Mesothelial cell of epicardium (in vitro differentiated cells): Measurements from ENCODE around the gene MCF2L. TPM values are rescaled to one million over a fixed set of nuclear protein-coding genes. Genes with fewer than 3 reads are reported as not detected.

Experiments used
- DNase-seq, 2 experiments: peaks; one replicate each; pipeline ENCODE4 v3.0.0; 2021; ENCODE audit warnings: low spot score in 2 of 2; ENCODE audit not compliant: unreplicated experiment in 2 of 2
- H3K27ac Mint-ChIP-seq: 2 replicates; pipeline ENCODE4 v1.8.0; 2021; ENCODE audit warnings: mixed read lengths
- H3K27me3 Mint-ChIP-seq: 2 replicates; pipeline ENCODE4 v1.8.0; 2021; ENCODE audit warnings: low read depth, mixed read lengths
- H3K36me3 Mint-ChIP-seq: 2 replicates; pipeline ENCODE4 v1.8.0; 2021; ENCODE audit warnings: mixed read lengths
- H3K4me1 Mint-ChIP-seq: 2 replicates; pipeline ENCODE4 v1.8.0; 2021; ENCODE audit warnings: mixed read lengths
- H3K4me3 Mint-ChIP-seq: 2 replicates; pipeline ENCODE4 v1.8.0; 2021; ENCODE audit warnings: mild to moderate bottlenecking, moderate library complexity, mixed read lengths
- H3K9me3 Mint-ChIP-seq: 2 replicates; pipeline ENCODE4 v1.8.0; 2021; ENCODE audit warnings: mixed read lengths
- total RNA-seq: library from RNA; stranded (reverse); gene quantifications from 3 replicates; pipeline ENCODE4 v1.2.1, GENCODE V29; 2021
- TF ChIP-seq, protein P1 (sequence below): fragments of 200-600 bp; sonication (generic); IDR thresholded peaks from one replicate; pipeline ENCODE4 v1.5.0; 2021; ENCODE audit warnings: antibody characterized with exemption; ENCODE audit not compliant: unreplicated experiment

MCF2L gene
- total RNA-seq, 1 donor from 2014 or later, result 36.6 TPM

DNA sequence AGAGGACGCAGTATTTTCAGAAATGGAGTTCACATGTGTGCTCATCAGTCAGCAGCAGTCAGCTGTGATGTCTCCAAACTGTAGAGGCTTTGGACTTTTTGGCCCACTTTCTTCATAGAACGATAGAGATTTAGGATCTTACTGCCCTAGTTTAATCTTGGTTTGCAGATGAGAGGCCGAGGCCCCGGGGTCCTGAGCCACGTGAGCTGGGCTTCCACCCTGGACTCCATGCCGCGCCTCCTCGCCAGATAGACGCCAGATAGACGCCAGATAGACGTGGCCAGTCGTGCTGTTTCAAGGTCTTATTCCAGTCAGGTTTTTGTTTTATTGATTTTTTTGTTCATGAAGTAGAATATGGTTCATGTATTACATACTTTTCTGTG, 11.7 kb upstream of the MCF2L start:
- H3K9me3 Mint-ChIP-seq, result no peaks in the 10 kb centered on the region
- TF ChIP-seq, protein P1, sequence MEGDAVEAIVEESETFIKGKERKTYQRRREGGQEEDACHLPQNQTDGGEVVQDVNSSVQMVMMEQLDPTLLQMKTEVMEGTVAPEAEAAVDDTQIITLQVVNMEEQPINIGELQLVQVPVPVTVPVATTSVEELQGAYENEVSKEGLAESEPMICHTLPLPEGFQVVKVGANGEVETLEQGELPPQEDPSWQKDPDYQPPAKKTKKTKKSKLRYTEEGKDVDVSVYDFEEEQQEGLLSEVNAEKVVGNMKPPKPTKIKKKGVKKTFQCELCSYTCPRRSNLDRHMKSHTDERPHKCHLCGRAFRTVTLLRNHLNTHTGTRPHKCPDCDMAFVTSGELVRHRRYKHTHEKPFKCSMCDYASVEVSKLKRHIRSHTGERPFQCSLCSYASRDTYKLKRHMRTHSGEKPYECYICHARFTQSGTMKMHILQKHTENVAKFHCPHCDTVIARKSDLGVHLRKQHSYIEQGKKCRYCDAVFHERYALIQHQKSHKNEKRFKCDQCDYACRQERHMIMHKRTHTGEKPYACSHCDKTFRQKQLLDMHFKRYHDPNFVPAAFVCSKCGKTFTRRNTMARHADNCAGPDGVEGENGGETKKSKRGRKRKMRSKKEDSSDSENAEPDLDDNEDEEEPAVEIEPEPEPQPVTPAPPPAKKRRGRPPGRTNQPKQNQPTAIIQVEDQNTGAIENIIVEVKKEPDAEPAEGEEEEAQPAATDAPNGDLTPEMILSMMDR, result no peak
- no peaks in the 10 kb centered on the region for H3K4me1 Mint-ChIP-seq
- H3K27me3 Mint-ChIP-seq, result peaks cover 13% of the 10 kb centered on the region
- DNase-seq, result no peak
- H3K4me3 Mint-ChIP-seq, result no peak overlapping the region
- no peak overlapping the region for H3K27ac Mint-ChIP-seq
- no peaks in the 10 kb centered on the region for H3K36me3 Mint-ChIP-seq

DNA sequence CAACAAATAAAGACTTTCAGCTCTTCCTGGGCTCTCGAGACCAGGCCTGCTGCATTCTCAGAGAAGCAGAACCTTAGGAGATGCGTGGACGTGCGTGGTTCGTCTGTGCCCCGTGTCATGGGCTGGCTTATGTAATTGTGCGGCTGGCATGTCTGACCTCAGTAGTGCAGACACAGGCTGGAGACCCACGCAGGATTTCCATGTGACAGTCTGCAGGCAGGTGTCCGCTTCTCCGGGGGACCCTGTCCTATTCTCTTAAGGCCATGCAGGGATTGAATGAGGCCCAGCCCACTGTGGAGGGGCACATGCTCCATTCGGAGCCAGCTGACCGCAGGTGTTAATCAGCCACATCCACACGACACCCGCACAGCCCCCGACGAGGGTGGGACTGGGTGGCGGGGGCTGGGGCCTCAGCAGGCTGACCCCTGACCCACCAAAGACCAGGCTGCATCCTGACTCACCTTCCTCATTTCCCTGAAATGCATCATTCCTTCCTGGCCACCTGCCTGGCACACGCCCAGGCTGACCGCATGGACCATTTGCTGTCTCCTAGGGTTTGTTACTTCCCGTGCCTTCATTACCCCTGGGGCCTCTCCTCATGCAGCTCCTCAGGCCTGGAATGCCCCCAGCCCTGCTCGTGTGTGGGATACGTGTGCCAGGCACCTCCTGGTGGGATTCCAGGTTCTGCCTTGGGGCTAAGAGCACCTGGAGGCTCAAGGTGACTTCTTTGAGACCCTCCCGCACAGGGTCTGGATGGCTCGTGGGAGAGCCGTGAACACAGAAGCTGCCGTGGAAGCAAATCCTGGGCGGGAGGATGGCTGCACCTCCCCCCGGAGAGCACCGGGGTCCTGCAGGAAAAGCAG, 10.7 kb upstream of the MCF2L start:
- Mint-ChIP-seq H3K4me1 (no peaks in the 10 kb centered on the region), H3K4me3 (no peak overlapping the region), H3K9me3 (no peaks in the 10 kb centered on the region), H3K27me3 (peaks cover 11% of the 10 kb centered on the region), H3K27ac (no peak overlapping the region), H3K36me3 (no peaks in the 10 kb centered on the region)
- DNase-seq, result no peak
- TF ChIP-seq, protein P1, result no peak

DNA sequence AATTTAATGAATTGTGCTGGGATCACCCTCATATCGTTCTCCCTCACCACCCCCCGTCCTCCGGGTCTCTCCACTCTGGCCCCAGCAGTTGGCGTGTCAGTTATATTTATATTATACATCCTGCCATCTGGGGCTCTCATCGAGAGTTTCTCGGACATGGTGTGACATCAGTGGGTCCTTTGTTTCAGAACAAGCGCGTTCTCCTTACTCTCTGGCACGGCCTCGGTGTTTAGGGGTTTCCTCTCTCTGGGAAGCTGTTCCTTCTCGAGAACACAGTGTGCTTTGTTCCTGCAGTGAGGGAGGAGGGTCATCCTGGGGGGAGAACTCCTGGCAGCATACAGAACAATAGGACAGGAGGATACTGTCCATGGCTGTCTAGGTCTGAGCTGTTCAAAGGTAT, 9.8 kb upstream of the MCF2L start:
- DNase-seq, result no peak
- no peaks in the 10 kb centered on the region for H3K36me3 Mint-ChIP-seq
- no peak overlapping the region for H3K27ac Mint-ChIP-seq
- H3K4me1 Mint-ChIP-seq, result no peaks in the 10 kb centered on the region
- H3K9me3 Mint-ChIP-seq, result no peaks in the 10 kb centered on the region
- peaks cover 8% of the 10 kb centered on the region for H3K27me3 Mint-ChIP-seq
- TF ChIP-seq, protein P1, result no peak
- H3K4me3 Mint-ChIP-seq, result no peak overlapping the region

DNA sequence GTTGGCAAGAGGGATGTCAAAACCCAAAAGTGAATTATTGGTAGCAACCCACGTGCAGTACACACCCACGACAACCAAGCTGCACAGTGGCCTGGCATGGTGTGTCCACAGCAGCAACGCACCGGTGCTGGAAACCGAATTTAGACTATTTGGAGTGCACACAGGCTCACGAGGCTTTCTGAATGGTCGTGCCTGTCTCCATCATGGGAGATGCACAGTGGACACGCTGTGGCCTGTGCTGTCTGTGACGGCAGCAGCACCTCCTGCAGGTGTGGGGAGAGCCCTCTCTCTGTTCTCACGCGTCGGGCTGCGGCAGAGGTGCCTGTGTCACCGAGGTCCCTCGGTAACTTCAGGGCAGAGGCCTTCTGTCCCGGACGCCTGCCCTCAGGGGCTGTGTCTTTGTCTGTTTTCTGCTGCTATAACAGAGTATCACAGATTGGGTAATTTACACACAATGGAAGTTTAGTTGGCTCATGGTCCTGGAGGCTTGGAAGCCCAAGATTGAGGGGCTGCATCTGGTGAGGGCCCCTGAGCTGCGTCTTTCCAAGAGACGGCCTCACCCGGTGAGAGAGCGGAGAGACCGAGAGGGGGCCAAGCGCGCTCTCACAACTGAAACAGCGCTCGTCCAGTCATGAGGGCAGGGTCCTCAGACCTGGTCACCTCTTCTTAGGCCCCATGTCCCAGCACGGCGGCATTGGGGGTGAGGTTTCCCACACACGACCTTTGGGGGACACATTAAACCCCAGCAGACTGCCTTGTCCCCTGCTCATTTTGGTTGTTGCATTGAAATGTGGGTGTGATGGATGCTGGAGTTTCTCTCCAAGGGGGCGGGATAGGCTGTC, 9.1 kb upstream of the MCF2L start:
- Mint-ChIP-seq H3K27ac (no peak overlapping the region), H3K4me1 (no peaks in the 10 kb centered on the region), H3K9me3 (no peaks in the 10 kb centered on the region), H3K27me3 (peaks cover 8% of the 10 kb centered on the region), H3K36me3 (no peaks in the 10 kb centered on the region), H3K4me3 (no peak overlapping the region)
- no peak for DNase-seq
- TF ChIP-seq, protein P1, result no peak

DNA sequence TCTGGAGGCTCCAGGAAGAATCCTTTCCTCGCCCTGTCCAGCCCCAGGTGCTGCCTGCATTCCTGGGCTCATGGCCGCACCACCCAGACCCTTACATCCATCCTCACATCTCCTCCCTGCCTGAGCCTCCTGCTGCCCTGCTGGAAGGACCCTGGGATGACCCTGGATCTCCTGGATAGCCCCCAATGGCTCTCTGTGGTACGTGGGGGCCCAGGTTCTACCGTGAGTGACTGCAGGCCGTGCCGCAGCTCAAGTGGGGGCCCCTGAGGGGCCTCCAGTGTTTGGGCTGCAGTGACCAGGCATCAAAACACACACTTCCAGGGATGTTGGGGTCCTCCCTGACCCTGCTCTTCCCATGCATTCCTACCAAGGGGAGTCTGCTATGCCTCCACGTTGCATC, 8.3 kb upstream of the MCF2L start:
- DNase-seq, result no peak
- Mint-ChIP-seq H3K4me3 (no peak overlapping the region), H3K27ac (no peak overlapping the region), H3K36me3 (no peaks in the 10 kb centered on the region), H3K4me1 (no peaks in the 10 kb centered on the region), H3K27me3 (peaks cover 12% of the 10 kb centered on the region), H3K9me3 (no peaks in the 10 kb centered on the region)
- TF ChIP-seq, protein P1, result no peak
